Measurements from ENCODE around the gene ELOA.

DNA sequence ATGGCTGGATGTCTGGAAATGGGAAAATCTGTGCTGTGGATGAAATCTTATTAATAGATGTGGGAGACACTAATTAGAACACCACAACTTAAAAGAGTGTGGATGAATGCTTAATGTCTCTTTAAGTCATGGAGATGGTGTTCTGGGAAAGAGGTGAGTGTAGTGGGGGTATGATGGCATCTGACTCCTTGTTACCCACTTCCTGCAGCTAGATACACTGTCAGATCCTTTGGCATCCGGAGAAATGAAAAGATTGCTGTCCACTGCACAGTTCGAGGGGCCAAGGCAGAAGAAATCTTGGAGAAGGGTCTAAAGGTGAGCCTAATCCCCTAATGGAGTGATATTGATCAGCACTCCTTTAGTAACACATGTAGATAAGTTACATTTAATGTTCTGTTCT is 49.7 kb upstream of the ELOA start:
- TF ChIP-seq, protein P1, sequence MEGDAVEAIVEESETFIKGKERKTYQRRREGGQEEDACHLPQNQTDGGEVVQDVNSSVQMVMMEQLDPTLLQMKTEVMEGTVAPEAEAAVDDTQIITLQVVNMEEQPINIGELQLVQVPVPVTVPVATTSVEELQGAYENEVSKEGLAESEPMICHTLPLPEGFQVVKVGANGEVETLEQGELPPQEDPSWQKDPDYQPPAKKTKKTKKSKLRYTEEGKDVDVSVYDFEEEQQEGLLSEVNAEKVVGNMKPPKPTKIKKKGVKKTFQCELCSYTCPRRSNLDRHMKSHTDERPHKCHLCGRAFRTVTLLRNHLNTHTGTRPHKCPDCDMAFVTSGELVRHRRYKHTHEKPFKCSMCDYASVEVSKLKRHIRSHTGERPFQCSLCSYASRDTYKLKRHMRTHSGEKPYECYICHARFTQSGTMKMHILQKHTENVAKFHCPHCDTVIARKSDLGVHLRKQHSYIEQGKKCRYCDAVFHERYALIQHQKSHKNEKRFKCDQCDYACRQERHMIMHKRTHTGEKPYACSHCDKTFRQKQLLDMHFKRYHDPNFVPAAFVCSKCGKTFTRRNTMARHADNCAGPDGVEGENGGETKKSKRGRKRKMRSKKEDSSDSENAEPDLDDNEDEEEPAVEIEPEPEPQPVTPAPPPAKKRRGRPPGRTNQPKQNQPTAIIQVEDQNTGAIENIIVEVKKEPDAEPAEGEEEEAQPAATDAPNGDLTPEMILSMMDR (IDR thresholded peaks at IDR 0.05; ENCODE audit: insufficient read depth, low read depth, low read length) = no peak
- no peak for TF ChIP-seq EZH2 (IDR thresholded peaks at IDR 0.05; ENCODE audit: insufficient read depth, low read length)

All from astrocyte (in vitro differentiated cells and primary cell).